Measurements from ENCODE around the gene WNT3A.

The WNT3A gene

DNA sequence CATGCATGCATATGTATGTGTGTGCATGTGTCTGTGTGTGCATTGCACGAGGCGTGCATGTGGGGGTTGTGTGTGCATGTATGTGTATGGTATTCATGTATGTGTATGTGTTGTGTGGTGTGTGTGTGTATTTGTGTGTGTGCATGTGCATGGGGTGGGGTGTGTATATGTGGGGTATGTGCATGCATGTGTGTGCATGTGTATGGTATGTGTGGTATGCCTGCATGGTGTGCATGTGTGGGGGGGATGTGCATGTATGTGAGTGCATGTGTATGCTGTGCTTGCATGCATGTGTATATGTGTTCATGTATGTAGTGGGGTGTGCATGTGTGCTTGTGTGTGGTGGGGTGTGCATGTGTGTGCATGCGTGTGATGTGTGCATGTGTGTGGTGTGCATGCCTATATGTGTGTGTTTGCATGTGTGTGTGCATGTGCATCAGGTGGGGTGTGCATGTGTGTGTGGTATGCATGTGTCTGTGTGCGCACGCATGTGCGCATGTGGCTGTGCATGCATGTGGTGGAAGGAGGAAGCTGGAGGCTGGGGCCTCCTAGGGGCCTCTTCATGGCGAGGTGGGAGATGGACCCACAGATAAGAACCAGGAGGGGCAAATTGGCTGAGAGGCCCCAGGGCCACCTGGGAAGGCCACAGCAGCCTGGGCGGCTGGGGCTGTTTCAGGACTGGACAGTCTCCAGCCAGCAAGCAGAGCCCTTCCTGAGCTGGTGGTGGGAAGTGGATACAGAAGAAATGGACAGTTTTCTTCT is 39.8 kb downstream of the WNT3A start:
- no peak overlapping the region for H3K27ac ChIP-seq
- no peak for DNase-seq (ENCODE audit: low read depth, low spot score)

DNA sequence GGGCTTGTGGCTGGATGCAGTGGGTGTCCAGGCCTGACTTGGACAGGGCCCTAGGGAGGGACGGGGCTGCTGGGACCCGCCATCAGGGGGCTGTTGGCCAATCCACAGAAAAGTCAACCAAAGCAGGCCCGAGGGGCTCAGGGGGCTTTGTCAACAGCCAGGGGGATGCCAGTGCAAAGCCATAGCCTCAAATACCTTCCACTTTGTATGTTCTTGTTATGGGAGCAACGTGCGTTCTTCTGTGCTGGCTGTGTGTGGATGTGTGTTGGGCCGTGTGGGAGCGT is 40.3 kb downstream of the WNT3A start:
- no peak for DNase-seq (ENCODE audit: low read depth, low spot score)
- no peak overlapping the region for H3K27ac ChIP-seq

DNA sequence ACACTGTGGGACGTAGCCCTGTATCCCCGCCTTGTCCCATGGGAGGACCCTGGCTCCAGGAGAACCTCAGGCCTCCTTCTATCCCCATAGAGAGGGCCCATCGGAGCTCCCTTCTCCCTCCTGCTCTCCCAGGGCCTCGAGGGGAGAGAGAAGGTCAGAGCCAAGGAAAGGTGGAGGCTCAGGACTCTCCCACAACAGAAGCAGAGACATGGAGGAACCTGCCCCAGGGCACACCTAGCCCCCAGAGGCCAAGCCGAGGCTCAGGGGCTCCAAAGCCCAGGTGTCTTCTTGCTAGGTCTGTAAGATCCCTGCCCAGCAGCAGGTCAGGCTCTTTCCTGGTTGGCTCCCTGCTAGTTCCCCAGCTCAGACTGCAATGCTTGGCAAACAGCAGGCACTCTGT is 41.3 kb downstream of the WNT3A start:
- DNase-seq (ENCODE audit: low read depth, low spot score), result no peak
- no peak overlapping the region for H3K27ac ChIP-seq

DNA sequence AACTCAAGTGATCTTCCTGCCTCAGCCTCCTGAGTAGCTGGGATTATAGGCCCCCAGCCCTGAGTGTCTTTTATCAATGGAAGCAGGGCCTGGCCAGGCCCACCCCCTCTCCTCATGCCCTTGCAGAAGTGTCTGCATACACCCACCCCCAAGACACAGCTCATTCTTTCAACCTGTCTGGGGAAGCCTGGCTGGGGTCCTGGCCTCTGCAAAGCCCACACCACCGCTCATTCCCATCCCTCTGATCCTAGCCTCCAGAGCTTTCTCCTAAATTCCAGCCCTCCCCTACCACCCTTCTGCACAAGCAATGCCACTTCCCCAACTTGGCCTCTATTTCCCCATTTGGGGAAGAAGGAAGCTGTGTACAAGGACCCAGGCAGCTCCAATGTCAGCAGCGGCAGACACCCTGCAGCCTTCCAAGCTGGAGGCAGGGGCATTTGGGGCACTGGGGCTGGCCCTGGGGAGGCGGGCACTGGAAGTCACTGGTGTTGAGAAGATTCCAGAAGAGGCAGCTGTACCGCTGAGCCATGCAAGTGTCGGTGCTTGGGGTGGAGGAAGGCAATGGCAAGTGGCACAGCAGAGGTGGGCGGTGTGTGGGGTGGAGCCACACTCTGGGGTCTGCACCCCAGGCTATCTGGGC is 42.0 kb downstream of the WNT3A start:
- H3K27ac ChIP-seq, result no peak overlapping the region
- DNase-seq (ENCODE audit: low read depth, low spot score), result no peak

DNA sequence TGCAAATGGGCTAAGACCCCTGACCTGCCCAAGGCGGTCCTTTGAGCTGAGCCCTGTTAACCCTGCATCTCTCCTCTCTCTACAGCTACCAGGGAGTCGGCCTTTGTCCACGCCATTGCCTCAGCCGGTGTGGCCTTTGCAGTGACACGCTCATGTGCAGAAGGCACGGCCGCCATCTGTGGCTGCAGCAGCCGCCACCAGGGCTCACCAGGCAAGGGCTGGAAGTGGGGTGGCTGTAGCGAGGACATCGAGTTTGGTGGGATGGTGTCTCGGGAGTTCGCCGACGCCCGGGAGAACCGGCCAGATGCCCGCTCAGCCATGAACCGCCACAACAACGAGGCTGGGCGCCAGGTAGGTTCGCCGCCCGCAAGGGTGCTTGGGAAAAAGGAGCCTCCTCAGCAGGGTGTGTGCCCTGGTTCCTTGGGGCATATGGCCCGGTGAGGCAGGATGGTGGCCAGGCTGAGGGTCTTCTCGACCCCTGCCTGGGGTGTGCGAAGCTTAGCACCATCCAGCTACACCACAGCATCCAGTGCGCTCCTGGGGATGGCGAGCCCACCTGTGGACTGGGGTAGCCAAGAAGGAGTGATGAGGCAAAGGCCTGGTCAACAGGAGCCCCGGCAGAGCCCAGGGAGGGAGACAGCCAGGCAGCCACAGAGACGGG is 43.9 kb downstream of the WNT3A start:
- H3K27ac ChIP-seq, result no peak overlapping the region
- no peak for DNase-seq (ENCODE audit: low read depth, low spot score)

DNA sequence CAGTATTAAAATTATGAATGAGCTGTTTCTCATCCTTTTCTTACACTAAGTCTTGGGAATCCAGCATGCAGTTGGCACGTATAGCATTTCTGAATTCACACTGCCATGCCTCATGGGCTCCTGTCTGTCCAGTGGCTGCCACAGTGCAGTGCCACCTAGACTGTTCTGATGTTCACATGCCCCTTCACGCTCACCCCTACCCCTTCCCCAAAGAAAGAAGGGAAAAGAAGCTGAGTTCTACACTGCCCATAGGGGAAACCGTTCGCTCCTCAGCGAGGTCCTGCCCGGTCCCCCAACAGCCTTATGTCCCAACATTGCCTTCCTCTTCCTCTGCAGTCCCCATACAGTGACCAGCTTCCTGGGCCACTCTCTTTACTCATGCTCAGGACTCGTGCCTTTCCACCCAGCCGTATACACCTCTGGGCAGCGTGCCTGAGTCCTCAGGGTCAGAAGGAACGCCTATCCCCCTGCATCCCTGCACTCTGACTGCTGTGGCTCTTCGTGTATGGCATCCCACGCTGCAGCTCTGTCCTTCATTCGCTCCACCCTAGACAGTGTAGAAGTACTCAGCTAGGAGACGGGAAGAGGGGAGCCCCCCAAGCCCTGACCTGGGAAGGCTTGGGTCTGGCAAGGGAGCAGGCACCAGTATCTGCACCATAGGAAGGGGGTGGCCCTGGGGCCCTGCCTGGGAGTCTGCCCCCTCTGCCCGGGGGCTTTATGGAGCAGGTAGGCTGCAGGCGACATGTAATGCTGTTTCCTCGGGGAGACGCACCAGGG is 51.6 kb downstream of the WNT3A start:
- H3K27ac ChIP-seq, result no peak overlapping the region
- DNase-seq (ENCODE audit: low read depth, low spot score), result no peak

DNA sequence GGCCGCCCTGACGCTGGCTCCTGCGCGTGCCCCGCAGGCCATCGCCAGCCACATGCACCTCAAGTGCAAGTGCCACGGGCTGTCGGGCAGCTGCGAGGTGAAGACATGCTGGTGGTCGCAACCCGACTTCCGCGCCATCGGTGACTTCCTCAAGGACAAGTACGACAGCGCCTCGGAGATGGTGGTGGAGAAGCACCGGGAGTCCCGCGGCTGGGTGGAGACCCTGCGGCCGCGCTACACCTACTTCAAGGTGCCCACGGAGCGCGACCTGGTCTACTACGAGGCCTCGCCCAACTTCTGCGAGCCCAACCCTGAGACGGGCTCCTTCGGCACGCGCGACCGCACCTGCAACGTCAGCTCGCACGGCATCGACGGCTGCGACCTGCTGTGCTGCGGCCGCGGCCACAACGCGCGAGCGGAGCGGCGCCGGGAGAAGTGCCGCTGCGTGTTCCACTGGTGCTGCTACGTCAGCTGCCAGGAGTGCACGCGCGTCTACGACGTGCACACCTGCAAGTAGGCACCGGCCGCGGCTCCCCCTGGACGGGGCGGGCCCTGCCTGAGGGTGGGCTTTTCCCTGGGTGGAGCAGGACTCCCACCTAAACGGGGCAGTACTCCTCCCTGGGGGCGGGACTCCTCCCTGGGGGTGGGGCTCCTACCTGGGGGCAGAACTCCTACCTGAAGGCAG is 52.3 kb downstream of the WNT3A start:
- no peak for DNase-seq (ENCODE audit: low read depth, low spot score)
- no peak overlapping the region for H3K27ac ChIP-seq

DNA sequence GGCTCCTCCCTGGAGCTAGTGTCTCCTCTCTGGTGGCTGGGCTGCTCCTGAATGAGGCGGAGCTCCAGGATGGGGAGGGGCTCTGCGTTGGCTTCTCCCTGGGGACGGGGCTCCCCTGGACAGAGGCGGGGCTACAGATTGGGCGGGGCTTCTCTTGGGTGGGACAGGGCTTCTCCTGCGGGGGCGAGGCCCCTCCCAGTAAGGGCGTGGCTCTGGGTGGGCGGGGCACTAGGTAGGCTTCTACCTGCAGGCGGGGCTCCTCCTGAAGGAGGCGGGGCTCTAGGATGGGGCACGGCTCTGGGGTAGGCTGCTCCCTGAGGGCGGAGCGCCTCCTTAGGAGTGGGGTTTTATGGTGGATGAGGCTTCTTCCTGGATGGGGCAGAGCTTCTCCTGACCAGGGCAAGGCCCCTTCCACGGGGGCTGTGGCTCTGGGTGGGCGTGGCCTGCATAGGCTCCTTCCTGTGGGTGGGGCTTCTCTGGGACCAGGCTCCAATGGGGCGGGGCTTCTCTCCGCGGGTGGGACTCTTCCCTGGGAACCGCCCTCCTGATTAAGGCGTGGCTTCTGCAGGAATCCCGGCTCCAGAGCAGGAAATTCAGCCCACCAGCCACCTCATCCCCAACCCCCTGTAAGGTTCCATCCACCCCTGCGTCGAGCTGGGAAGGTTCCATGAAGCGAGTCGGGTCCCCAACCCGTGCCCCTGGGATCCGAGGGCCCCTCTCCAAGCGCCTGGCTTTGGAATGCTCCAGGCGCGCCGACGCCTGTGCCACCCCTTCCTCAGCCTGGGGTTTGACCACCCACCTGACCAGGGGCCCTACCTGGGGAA is 53.0 kb downstream of the WNT3A start:
- DNase-seq (ENCODE audit: low read depth, low spot score), result peak; percentile 26

DNA sequence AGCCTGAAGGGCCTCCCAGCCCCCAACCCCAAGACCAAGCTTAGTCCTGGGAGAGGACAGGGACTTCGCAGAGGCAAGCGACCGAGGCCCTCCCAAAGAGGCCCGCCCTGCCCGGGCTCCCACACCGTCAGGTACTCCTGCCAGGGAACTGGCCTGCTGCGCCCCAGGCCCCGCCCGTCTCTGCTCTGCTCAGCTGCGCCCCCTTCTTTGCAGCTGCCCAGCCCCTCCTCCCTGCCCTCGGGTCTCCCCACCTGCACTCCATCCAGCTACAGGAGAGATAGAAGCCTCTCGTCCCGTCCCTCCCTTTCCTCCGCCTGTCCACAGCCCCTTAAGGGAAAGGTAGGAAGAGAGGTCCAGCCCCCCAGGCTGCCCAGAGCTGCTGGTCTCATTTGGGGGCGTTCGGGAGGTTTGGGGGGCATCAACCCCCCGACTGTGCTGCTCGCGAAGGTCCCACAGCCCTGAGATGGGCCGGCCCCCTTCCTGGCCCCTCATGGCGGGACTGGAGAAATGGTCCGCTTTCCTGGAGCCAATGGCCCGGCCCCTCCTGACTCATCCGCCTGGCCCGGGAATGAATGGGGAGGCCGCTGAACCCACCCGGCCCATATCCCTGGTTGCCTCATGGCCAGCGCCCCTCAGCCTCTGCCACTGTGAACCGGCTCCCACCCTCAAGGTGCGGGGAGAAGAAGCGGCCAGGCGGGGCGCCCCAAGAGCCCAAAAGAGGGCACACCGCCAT is 53.8 kb downstream of the WNT3A start:
- DNase-seq (ENCODE audit: low read depth, low spot score), result no peak
- H3K27ac ChIP-seq, result no peak overlapping the region

More for the DNA sequence above, 53.0 kb downstream of the WNT3A start:
- H3K27ac ChIP-seq, result no peak overlapping the region

DNA sequence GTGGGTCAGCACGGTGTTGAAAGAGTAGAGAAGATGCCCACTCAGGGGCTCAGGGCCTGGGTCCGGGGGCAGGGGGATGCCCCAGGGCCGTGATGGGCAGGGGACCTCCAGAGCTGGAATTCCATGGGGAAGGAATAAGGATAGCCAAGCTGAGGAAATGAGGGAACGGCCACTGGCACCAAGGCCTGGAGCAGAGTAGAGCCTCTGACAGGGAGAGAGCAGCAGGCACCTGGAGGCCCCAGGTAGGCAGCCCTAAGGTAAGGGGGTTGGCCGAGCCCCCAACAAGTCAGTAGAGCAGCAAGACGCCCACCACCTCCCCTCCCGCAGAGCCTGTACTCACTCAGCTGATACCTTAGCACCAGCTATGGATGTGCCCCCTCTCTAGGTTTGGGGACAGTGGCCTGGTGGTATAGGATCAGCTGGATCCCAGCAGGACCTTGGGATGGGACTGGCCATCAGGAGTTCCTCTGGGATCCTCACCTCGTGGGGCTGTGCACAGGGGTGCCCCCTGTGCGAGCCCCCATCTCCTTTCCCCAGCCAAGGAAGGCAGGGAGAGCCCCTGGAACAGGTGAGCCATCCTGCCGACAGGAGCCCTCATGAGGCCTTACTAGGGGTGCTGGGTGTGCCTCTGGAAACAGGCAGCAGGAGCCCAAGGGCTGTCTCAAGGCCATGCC is 54.8 kb downstream of the WNT3A start:
- no peak for DNase-seq (ENCODE audit: low read depth, low spot score)
- no peak overlapping the region for H3K27ac ChIP-seq

DNA sequence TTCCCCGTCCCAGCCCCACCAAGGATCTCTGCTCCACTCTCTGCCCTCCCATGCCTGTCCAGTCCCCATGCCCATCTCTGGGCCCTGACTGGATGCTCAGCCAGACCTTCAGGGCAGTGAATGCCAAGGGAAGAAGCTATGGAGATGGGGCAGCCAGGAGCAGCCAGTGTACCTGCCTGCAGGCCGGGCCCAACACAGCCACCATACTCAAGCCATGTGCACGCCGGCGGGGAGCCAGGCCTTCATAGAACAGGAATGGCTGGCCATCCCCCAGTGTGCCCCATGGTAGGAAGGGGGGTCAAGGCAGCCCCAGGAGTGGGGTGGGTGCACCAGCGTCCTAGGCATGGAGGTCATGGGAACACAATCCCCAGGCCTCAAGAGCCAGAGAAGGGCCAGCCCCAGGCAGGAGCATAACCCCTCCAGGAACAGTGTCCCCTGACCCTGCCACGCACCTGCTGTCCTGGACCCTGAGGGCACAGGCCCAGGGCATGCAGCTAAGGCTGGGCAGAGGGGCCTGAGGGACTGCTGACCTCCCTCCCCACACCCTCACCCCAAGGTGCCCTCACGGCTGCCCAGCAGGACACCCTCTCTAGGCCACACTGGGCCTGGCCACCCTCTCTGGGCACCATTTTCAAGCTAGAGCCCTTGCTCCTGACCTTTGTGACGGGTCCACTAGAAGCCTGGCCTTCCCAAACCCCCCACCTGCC is 55.4 kb downstream of the WNT3A start:
- DNase-seq (ENCODE audit: low read depth, low spot score), result no peak
- no peak overlapping the region for H3K27ac ChIP-seq

DNA sequence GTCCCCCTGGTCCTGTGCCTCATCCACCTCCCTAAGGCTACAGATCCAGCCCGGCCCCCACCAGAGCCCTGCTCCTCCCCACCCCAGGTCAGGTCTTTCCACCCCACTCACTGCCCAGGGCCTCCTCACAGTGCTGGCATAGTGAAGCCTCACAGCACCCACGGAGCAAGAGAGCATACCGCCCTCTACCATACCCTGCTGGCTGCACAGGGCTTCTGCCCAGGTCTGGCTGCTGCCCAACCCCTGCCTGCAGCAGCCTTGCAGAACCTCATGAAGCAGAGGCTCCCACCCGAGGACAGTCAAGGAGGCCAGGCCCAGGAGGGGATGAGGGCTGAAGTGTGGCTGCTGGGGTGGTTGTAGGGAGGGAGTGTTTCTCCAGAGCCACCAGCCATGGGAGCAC is 56.0 kb downstream of the WNT3A start:
- no peak overlapping the region for H3K27ac ChIP-seq
- no peak for DNase-seq (ENCODE audit: low read depth, low spot score)

DNA sequence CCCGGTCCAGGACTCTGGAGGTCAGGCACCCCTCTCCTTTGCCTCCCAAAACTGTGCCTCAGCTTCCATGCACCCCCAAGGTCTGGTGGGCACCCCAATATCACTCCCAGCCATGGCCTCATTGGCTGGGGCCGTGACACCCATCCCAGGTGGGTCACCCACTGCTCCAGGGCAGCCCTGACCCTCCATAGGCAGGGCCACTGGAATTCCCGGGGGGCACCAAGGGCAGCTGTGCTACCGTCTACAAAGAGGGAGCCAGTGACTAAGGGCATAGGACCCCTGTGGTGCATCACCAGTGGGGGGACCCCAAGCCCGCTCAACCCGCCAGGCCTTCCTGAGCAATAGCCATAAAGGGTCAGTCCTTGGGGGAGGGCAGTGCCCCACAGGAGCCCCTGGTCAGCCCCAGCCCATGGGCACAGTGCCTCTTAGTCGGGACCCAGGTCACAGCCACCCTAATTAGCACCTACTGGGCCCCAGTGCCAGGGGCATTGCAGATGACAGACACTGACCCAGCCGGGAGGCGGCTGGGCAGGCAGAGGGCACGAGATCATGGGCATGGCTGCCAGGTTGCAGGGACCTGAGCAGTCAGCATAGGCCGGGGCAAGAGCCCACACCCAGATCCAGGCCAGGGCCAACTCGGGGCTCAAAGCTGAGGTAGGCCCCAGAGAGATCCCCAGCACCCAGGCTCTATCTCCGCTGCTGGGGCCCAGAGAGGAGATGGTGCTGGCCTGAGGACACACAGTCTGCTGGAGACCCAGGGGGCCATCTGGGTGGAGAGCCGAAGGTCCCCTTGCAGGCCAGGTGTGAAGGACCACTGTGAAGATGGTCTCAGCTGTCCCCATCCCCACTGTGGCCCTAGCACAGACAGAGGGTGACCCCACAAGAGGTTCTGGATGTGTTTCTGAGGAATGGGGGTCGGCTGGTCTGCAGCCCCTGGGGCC is 56.7 kb downstream of the WNT3A start:
- DNase-seq (ENCODE audit: low read depth, low spot score), result no peak

DNA sequence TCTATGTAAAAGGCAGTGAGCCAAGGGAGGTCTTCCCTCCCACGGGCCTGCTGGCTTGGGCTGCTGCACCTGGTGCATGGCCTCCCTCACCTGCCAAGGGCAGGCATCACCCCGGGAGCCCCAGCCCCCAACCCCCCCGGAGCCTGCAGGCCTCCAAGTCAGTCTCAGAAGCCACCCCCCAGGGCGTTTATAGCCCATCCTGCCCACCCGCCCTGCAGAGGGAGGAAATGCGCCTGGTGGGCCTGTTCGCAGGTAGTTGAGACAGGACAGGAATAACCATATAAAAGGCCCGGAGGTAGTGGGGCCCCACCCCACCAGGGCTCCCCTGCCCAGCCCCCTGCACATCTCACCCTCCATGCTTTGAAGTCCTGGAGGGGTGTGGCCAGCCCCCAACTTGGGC is 57.5 kb downstream of the WNT3A start:
- H3K27ac ChIP-seq, result no peak overlapping the region
- no peak for DNase-seq (ENCODE audit: low read depth, low spot score)

More for the DNA sequence above, 56.7 kb downstream of the WNT3A start:
- no peak overlapping the region for H3K27ac ChIP-seq

DNA sequence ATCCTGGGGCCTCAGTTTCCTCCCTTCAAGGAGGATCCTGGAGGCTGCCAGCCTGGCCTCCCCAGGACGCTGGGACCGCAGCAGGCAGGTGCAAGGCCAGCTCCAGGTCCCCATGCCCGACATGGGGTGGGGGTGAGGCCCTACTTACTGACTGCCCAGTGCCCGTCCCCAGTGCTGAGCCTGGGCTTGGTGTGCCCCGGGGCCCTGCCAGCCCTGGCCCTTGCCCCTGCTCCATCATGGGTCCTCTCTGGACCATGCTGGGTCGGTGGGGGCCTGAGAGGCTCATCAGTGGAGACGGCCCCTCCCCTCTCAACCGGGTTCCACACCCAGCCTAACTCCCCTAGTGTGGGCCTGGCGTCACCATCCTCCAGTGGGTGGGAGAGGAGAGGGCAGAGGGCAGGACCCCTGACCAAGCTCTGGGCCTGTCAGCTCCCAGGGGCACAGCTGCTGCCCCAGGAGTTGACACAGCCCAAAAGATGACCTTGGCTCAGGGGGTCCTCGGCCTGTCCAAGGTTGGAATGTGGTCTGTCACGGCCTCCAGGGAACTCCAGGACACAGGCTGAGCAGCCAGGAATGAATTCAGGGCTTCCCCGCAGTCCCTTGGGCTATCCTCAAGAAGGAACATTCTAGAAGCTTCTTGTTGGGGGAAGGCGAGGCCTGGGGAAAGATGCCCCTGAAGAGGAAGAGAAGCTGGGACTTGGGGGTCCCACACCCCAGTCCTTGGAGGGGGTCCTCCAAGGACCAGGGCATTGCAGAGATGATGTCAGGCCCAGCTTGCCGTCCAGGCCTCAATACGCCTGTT is 58.1 kb downstream of the WNT3A start:
- no peak for DNase-seq (ENCODE audit: low read depth, low spot score)
- H3K27ac ChIP-seq, result no peak overlapping the region

Data from epithelial cell of prostate (primary cell).